ENCODE measurements around the gene ATRN. TPM values are rescaled to one million over a fixed set of nuclear protein-coding genes. Genes with fewer than 3 reads are reported as not detected.

ATRN gene
- total and polyA plus RNA-seq, 2 donors (not counting 3 experiments of a cell fraction or from before 2014, with no cell fraction given) = 32.3 to 33.1 TPM

- Histone ChIP-seq H3K9me3 (replicated peaks; ENCODE audit: control insufficient read depth, insufficient read depth, low read length) (no peaks in the 10 kb centered on the region), H2AFZ (ENCODE audit: low read depth, low read length) (no peak overlapping the region), H3K9ac (replicated peaks; ENCODE audit: extremely low read depth, insufficient read depth, low read length) (no peak overlapping the region), H3K9me1 (replicated peaks; ENCODE audit: control insufficient read depth, extremely low read depth, insufficient read depth, low read length) (no peaks in the 10 kb centered on the region), H3K36me3 (ENCODE audit: control insufficient read depth in 2 of 2, extremely low read depth in 1 of 2, insufficient read depth in 2 of 2, low read length in 2 of 2) (peaks cover 0 to 3% of the 10 kb centered on the region in 2 experiments), H3K79me2 (ENCODE audit: control insufficient read depth, insufficient read depth, low read length) (no peaks in the 10 kb centered on the region), H3K27me3 (ENCODE audit: control insufficient read depth in 2 of 2, insufficient read depth in 2 of 2, low read length in 2 of 2) (no peaks in the 10 kb centered on the region), H3K4me3 (replicated peaks in 1 of 3; ENCODE audit: insufficient read depth in 1 of 3, low read depth in 1 of 3, low read length in 3 of 3) (no peak overlapping the region), H3K4me2 (ENCODE audit: insufficient read depth, low read length) (no peak overlapping the region), H4K20me1 (replicated peaks; ENCODE audit: control insufficient read depth, extremely low read depth, insufficient read depth, low read length) (no peaks in the 10 kb centered on the region), H3K4me1 (ENCODE audit: control insufficient read depth, extremely low read depth, insufficient read depth, low read length) (no peaks in the 10 kb centered on the region), H3K27ac (ENCODE audit: insufficient read depth, low read depth, low read length) (no peak overlapping the region)
- no peak for FAIRE-seq
- DNase-seq (ENCODE audit: low read depth, low spot score) = no peak
- no peak for TF ChIP-seq JUN (IDR thresholded peaks at IDR 0.05; ENCODE audit: borderline replicate concordance, insufficient read depth, insufficient read length, low read depth)
- TF ChIP-seq MAX (IDR thresholded peaks at IDR 0.05; ENCODE audit: insufficient read depth, insufficient read length) = no peak
- TF ChIP-seq POLR2AphosphoS5 (IDR thresholded peaks at IDR 0.05; ENCODE audit: insufficient read depth, low read depth, low read length) = no peak
- no peak for TF ChIP-seq FOS (IDR thresholded peaks at IDR 0.05; ENCODE audit: borderline replicate concordance, insufficient read depth, low read length)
- dilution Hi-C loops (cut with MboI; ENCODE audit: extremely low pct_ligation_motif_present, low sequenced_read_pairs) (no loop called here), intact Hi-C loops (cut with micrococcal nuclease) (no loop called here)
- ChIA-PET POLR2A (no interaction called here), CTCF (interaction anchor here (0.6 to 1.8 kb wide), 4 partner anchors 13 to 436 kb away, joined by 3 to 6 read pairs (median 3); no protein-coding TSS in a partner anchor)
- BruUV-seq (replicated peaks) = no TSS peak
These were observed 175.8 kb downstream of the ATRN start for GRCh38 chr20:3646651-3647050.

GRCh38 chr20:3647473-3647872 is 176.7 kb downstream of the ATRN start:
- no peaks in the 10 kb centered on the region for H4K20me1 ChIP-seq (replicated peaks; ENCODE audit: control insufficient read depth, extremely low read depth, insufficient read depth, low read length)
- dilution Hi-C loops (cut with MboI; ENCODE audit: extremely low pct_ligation_motif_present, low sequenced_read_pairs) = no loop called here
- TF ChIP-seq GATA2 (IDR thresholded peaks at IDR 0.05; ENCODE audit: insufficient read depth, insufficient read length, low read depth, low read length) = no peak
- TF ChIP-seq FOS (IDR thresholded peaks at IDR 0.05; ENCODE audit: borderline replicate concordance, insufficient read depth, low read length) = no peak
- TF ChIP-seq MYC (IDR thresholded peaks at IDR 0.05; ENCODE audit: low read depth, low read length) = no peak
- TF ChIP-seq JUN (IDR thresholded peaks at IDR 0.05; ENCODE audit: borderline replicate concordance, insufficient read depth, insufficient read length, low read depth) = no peak
- TF ChIP-seq POLR2A (IDR thresholded peaks at IDR 0.05; ENCODE audit: low read depth, low read length) = no peak
- no peak for TF ChIP-seq EZH2 (IDR thresholded peaks at IDR 0.05; ENCODE audit: borderline replicate concordance, low read depth, low read length, severe bottlenecking)
- no peak for TF ChIP-seq POLR2AphosphoS5 (IDR thresholded peaks at IDR 0.05; ENCODE audit: insufficient read depth, low read depth, low read length)
- TF ChIP-seq CTCF (IDR thresholded peaks at IDR 0.05; ENCODE audit: extremely low read depth in 1 of 2, insufficient read depth in 1 of 2, low read depth in 1 of 2, low read length in 2 of 2) = no peak
- no peak for TF ChIP-seq MAX (IDR thresholded peaks at IDR 0.05; ENCODE audit: insufficient read depth, insufficient read length)
- no peak overlapping the region for H3K9ac ChIP-seq (replicated peaks; ENCODE audit: extremely low read depth, insufficient read depth, low read length)
- FAIRE-seq = no peak
- no peaks in the 10 kb centered on the region for H3K4me1 ChIP-seq (ENCODE audit: control insufficient read depth, extremely low read depth, insufficient read depth, low read length)
- H3K9me1 ChIP-seq (replicated peaks; ENCODE audit: control insufficient read depth, extremely low read depth, insufficient read depth, low read length) = no peaks in the 10 kb centered on the region
- no TSS peak for BruUV-seq (replicated peaks)
- H3K4me2 ChIP-seq (ENCODE audit: insufficient read depth, low read length) = no peak overlapping the region
- H2AFZ ChIP-seq (ENCODE audit: low read depth, low read length) = no peak overlapping the region
- DNase-seq (ENCODE audit: low read depth, low spot score) = no peak
- intact Hi-C loops (cut with micrococcal nuclease) = no loop called here
- H3K9me3 ChIP-seq (replicated peaks; ENCODE audit: control insufficient read depth, insufficient read depth, low read length) = no peaks in the 10 kb centered on the region
- H3K4me3 ChIP-seq (replicated peaks in 1 of 3; ENCODE audit: insufficient read depth in 1 of 3, low read depth in 1 of 3, low read length in 3 of 3) = no peak overlapping the region
- no peak overlapping the region for H3K27ac ChIP-seq (ENCODE audit: insufficient read depth, low read depth, low read length)
- peaks cover 0 to 3% of the 10 kb centered on the region in 2 experiments for H3K36me3 ChIP-seq (ENCODE audit: control insufficient read depth in 2 of 2, extremely low read depth in 1 of 2, insufficient read depth in 2 of 2, low read length in 2 of 2)
- ChIA-PET POLR2A (no interaction called here), CTCF (interaction anchor here (1.3 to 1.8 kb wide), 3 partner anchors 13 to 30 kb away, joined by 3 to 6 read pairs (median 3); no protein-coding TSS in a partner anchor)
- H3K27me3 ChIP-seq (ENCODE audit: control insufficient read depth in 2 of 2, insufficient read depth in 2 of 2, low read length in 2 of 2) = no peaks in the 10 kb centered on the region
- no peaks in the 10 kb centered on the region for H3K79me2 ChIP-seq (ENCODE audit: control insufficient read depth, insufficient read depth, low read length)
